HepG2 (cell line): Measurements from ENCODE around the gene RNASE8. TPM values are rescaled to one million over a fixed set of nuclear protein-coding genes. Genes with fewer than 3 reads are reported as not detected.

Experiments used
- CBX1 ChIP-seq: IDR thresholded peaks from one replicate; pipeline ENCODE4 v1.6.1; 2016; ENCODE audit warnings: antibody characterized with exemption, low read depth
- DNMT3B ChIP-seq: conservative IDR thresholded peaks from 2 replicates; pipeline ENCODE4 v1.6.1; 2016; ENCODE audit warnings: missing biosample characterization, control low read depth
- DPF2 ChIP-seq: sonication (generic); formaldehyde crosslinking; IDR thresholded peaks from 2 replicates; pipeline ENCODE4 v1.4.0; 2020; ENCODE audit warnings: mild to moderate bottlenecking, low read depth, missing genetic modification reagents, borderline replicate concordance
- E2F1 ChIP-seq: sonication (generic); formaldehyde crosslinking; IDR thresholded peaks from 2 replicates; pipeline ENCODE4 v1.5.0; 2020; ENCODE audit warnings: missing genetic modification reagents
- FOXO1 ChIP-seq: sonication (generic); formaldehyde crosslinking; IDR thresholded peaks from 2 replicates; pipeline ENCODE4 v1.4.0; 2020; ENCODE audit warnings: missing genetic modification reagents
- HBP1 ChIP-seq: IDR thresholded peaks from 2 replicates; pipeline ENCODE4 v1.6.1; 2016; ENCODE audit warnings: low read depth, control low read depth
- RBM22 ChIP-seq: fragments of 200-400 bp; formaldehyde crosslinking; optimal IDR thresholded peaks from 2 replicates; pipeline ENCODE3; 2017; ENCODE audit warnings: mild to moderate bottlenecking, low read length, moderate library complexity
- SRSF9 ChIP-seq: fragments of 200-400 bp; formaldehyde crosslinking; IDR thresholded peaks from 2 replicates; pipeline ENCODE4 v1.6.1; 2018; ENCODE audit warnings: borderline replicate concordance, mild to moderate bottlenecking, low read depth, low read length; ENCODE audit not compliant: insufficient read depth, poor library complexity, severe bottlenecking
- TBP ChIP-seq: sonication (generic); formaldehyde crosslinking; IDR thresholded peaks from 2 replicates; pipeline ENCODE4 v1.5.0; 2020; ENCODE audit warnings: missing genetic modification reagents
- TCF7 ChIP-seq: sonication (generic); IDR thresholded peaks from 2 replicates; pipeline ENCODE4 v1.6.1; 2016; ENCODE audit warnings: antibody characterized with exemption, low read depth
- ZBED4 ChIP-seq: sonication (generic); formaldehyde crosslinking; IDR thresholded peaks from 2 replicates; pipeline ENCODE4 v1.4.0; 2020; ENCODE audit warnings: missing genetic modification reagents, borderline replicate concordance
- ZNF234 ChIP-seq: sonication (generic); formaldehyde crosslinking; conservative IDR thresholded peaks from 2 replicates; pipeline ENCODE4 v1.5.1; 2020; ENCODE audit warnings: mild to moderate bottlenecking, missing genetic modification reagents
- ZNF256 ChIP-seq: sonication (generic); formaldehyde crosslinking; conservative IDR thresholded peaks from 2 replicates; pipeline ENCODE4 v1.4.0; 2020; ENCODE audit warnings: missing genetic modification reagents
- ZNF292 ChIP-seq: sonication (generic); formaldehyde crosslinking; IDR thresholded peaks from 2 replicates; pipeline ENCODE4 v1.8.1; 2022; ENCODE audit warnings: mild to moderate bottlenecking, low read depth, missing genetic modification reagents, borderline replicate concordance
- ZNF530 ChIP-seq: sonication (generic); formaldehyde crosslinking; IDR thresholded peaks from 2 replicates; pipeline ENCODE4 v1.5.0; 2020; ENCODE audit warnings: low read depth, mild to moderate bottlenecking, missing genetic modification reagents
- ZNF580 ChIP-seq: IDR thresholded peaks from 2 replicates; pipeline ENCODE4 v1.6.1; 2016; ENCODE audit warnings: low read depth, borderline replicate concordance
- ZNF678 ChIP-seq: sonication (generic); formaldehyde crosslinking; IDR thresholded peaks from 2 replicates; pipeline ENCODE4 v1.4.0; 2020; ENCODE audit warnings: mild to moderate bottlenecking, missing genetic modification reagents
- ZNF75D ChIP-seq: sonication (generic); formaldehyde crosslinking; IDR thresholded peaks from 2 replicates; pipeline ENCODE4 v1.8.1; 2023; ENCODE audit warnings: missing genetic modification reagents, mild to moderate bottlenecking, borderline replicate concordance
- polyA plus RNA-seq, 8 experiments: library from polyadenylated mRNA; depleted of rRNA in 3 of 8; stranded (reverse) in 7 of 8; unstranded in 1 of 8; fragments of >200 nt; fragmentation: Illumina TruSeq in 4 of 8; extraction: Trizol in 4 of 8; gene quantifications; 2 replicates each; pipeline versions ENCODE4 v1.2.1 to v1.2.3, GENCODE V29; 2011 to 2016; ENCODE audit warnings: low read depth in 4 of 8, missing spikeins in 1 of 8, mixed read lengths in 1 of 8; ENCODE audit not compliant: insufficient read depth in 1 of 8
- total RNA-seq, 5 experiments: library from RNA; depleted of rRNA; stranded (reverse); fragments of >200 nt; fragmentation: Illumina TruSeq; extraction: Trizol; gene quantifications; 2 replicates each; pipeline ENCODE4 v1.2.3, GENCODE V29; 2016; ENCODE audit warnings: low read depth in 1 of 5
- TF ChIP-seq, protein P1 (sequence below): sonication (generic); formaldehyde crosslinking; IDR thresholded peaks from 2 replicates; pipeline ENCODE4 v1.5.1; 2020; ENCODE audit warnings: mild to moderate bottlenecking, moderate library complexity, missing genetic modification reagents
- TF ChIP-seq, protein P2 (sequence below): sonication (generic); formaldehyde crosslinking; IDR thresholded peaks from 2 replicates; pipeline ENCODE4 v1.4.0; 2020; ENCODE audit warnings: mild to moderate bottlenecking, low read depth, missing genetic modification reagents

RNASE8 gene
- total and polyA plus RNA-seq, 2 of the 13 experiments (the other 11 are each of a cell fraction or from before 2014, with no cell fraction given), result not detected

DNA sequence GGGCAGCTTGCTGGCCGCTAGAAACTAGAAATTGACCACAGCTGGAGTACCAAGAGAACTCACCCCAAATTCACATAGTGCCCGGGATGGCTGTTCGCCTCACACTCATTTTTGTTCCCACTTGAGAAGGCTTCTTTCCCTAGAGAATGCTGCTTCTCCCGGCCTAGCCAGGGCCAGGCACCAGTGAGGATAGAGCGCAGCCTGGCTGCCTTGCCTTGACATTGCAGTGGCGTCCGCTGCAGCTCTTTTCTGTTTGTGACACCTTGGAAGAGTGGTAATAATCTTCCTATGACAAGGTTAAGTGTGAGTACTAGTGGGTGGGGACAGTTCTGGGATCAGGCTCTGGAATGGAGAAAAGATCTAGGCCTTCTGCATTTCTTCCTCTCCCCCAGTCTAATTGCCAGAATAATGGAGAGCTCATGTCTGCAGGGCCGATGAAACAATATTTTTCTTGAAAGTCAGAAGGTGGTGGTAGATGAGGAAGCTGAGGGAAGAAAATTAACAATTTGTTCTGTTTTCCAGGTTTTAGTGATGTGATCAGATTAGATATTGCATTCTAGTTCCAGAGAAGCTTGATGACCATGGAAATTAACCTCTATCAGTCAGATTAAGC lies 46.9 kb downstream of the RNASE8 start (continued):
- TF ChIP-seq CBX1 (peak; percentile 19), ZNF530 (CRISPR knock-in tag) (0 out of 2 replicates have a peak, but pooled peaks have one; percentile 13), RBM22 (peak; percentile 81), TBP (CRISPR knock-in tag) (no peak), ZNF234 (CRISPR knock-in tag) (peak; percentile 30; the same call in 1 of the 2 replicates), SRSF9 (no peak), HBP1 (CRISPR knock-in tag) (peak; percentile 29; the same call in 1 of the 2 replicates), ZNF580 (peak; percentile 50; the same call in 1 of the 2 replicates), DNMT3B (CRISPR knock-in tag) (0 out of 2 replicates have a peak, but pooled peaks have one; percentile 63), FOXO1 (CRISPR knock-in tag) (0 out of 2 replicates have a peak, but pooled peaks have one; percentile 6), TCF7 (no peak), ZNF292 (peak; percentile 22; the same call in 1 of the 2 replicates), ZBED4 (CRISPR knock-in tag) (0 out of 2 replicates have a peak, but pooled peaks have one; percentile 11), ZNF75D (CRISPR knock-in tag) (no peak; the same call in 1 of the 2 replicates), ZNF256 (CRISPR knock-in tag) (0 out of 2 replicates have a peak, but pooled peaks have one; percentile 5), E2F1 (CRISPR knock-in tag) (no peak), ZNF678 (CRISPR knock-in tag) (no peak; the same call in 1 of the 2 replicates), DPF2 (CRISPR knock-in tag) (0 out of 2 replicates have a peak, but pooled peaks have one; percentile 6)
- TF ChIP-seq, protein P1, sequence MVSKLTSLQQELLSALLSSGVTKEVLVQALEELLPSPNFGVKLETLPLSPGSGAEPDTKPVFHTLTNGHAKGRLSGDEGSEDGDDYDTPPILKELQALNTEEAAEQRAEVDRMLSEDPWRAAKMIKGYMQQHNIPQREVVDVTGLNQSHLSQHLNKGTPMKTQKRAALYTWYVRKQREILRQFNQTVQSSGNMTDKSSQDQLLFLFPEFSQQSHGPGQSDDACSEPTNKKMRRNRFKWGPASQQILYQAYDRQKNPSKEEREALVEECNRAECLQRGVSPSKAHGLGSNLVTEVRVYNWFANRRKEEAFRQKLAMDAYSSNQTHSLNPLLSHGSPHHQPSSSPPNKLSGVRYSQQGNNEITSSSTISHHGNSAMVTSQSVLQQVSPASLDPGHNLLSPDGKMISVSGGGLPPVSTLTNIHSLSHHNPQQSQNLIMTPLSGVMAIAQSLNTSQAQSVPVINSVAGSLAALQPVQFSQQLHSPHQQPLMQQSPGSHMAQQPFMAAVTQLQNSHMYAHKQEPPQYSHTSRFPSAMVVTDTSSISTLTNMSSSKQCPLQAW (CRISPR knock-in tag), result no peak
- TF ChIP-seq, protein P2, sequence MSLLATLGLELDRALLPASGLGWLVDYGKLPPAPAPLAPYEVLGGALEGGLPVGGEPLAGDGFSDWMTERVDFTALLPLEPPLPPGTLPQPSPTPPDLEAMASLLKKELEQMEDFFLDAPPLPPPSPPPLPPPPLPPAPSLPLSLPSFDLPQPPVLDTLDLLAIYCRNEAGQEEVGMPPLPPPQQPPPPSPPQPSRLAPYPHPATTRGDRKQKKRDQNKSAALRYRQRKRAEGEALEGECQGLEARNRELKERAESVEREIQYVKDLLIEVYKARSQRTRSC (CRISPR knock-in tag), result no peak
